HCT116 (cell line): ENCODE data around the gene LSAMP. TPM values are rescaled to one million over a fixed set of nuclear protein-coding genes. Genes with fewer than 3 reads are reported as not detected.

Experiments
- ATAC-seq: fragments of 200-7000 bp; cut with Tn5 transposase; 2 replicates; pipeline ENCODE4 v1.9.1; 2020; ENCODE audit warnings: mild to moderate bottlenecking, moderate library complexity
- BruUV-seq: library from RNA; stranded (reverse); fragments of 400-500 nt; replicated peaks from 2 replicates; lab custom pipeline; 2021; lab: Mats Ljungman, UMichigan
- CTCF ChIA-PET: fragments of 300-600 bp; sonication (Branson Sonifier 250); formaldehyde crosslinking; loops from one replicate; lab custom pipeline; 2021; ENCODE audit warnings: antibody characterized with exemption; lab: Charles Lee
- POLR2A ChIA-PET: fragments of 300-600, 350-600 bp; sonication (Branson Sonifier 250); formaldehyde crosslinking; loops from one replicate; lab custom pipeline; 2021; ENCODE audit warnings: antibody characterized with exemption; lab: Charles Lee
- RAD21 ChIA-PET, 2 experiments: fragments of 300-600 bp; sonication (Branson Sonifier 250); formaldehyde crosslinking; loops; one replicate each; lab custom pipeline; 2023; ENCODE audit warnings: low total read pairs in 2 of 2; ENCODE audit not compliant: uncharacterized antibody in 2 of 2, unreplicated experiment in 2 of 2, low non-redundant PET in 1 of 2; lab: Charles Lee
- DNase-seq: peaks from one replicate; pipeline ENCODE4 v3.0.0-alpha.2; 2010; ENCODE audit warnings: low read depth, low spot score
- H2AFZ ChIP-seq: fragments of 200-600 bp; shearing (Covaris generic), sonication (generic); 2 replicates; pipeline ENCODE4 v1.6.1; 2017; ENCODE audit warnings: low read depth, mixed run types, mixed read lengths, antibody characterized with exemption, low read length; ENCODE audit not compliant: poor library complexity, severe bottlenecking
- H3K27ac ChIP-seq: 2 replicates; pipeline ENCODE4 v1.5.1; 2012; ENCODE audit warnings: low read depth, low read length
- H3K27me3 ChIP-seq: fragments of 200-600 bp; sonication (generic); 2 replicates; pipeline ENCODE4 v1.6.1; 2016; ENCODE audit warnings: mixed run types, low read length, mixed read lengths; ENCODE audit not compliant: insufficient read depth
- H3K36me3 ChIP-seq, 2 experiments: fragments of 200-500 bp in 1 of 2; fragments of 200-600 bp in 1 of 2; sonication (Bioruptor generic) in 1 of 2; sonication (generic) in 1 of 2; 2 replicates each; pipeline versions ENCODE4 v1.5.1 to v1.6.1; 2014 to 2016; ENCODE audit warnings: low read length in 2 of 2, inconsistent platforms in 1 of 2, mixed read lengths in 1 of 2, mixed run types in 1 of 2; ENCODE audit not compliant: insufficient read depth in 2 of 2, control insufficient read depth in 1 of 2
- H3K4me1 ChIP-seq, 2 experiments: fragments of 200-600 bp in 1 of 2; sonication (generic) in 1 of 2; 2 replicates each; pipeline versions ENCODE4 v1.5.1 to v1.6.1; 2012 to 2017; ENCODE audit warnings: low read length in 2 of 2, inconsistent platforms in 1 of 2, mild to moderate bottlenecking in 1 of 2, mixed read lengths in 1 of 2, mixed run types in 1 of 2, moderate library complexity in 1 of 2; ENCODE audit not compliant: insufficient read depth in 2 of 2, control insufficient read depth in 1 of 2
- H3K4me2 ChIP-seq: fragments of 200-600 bp; sonication (generic); 2 replicates; pipeline ENCODE4 v1.6.1; 2017; ENCODE audit warnings: mixed run types, low read length, mixed read lengths
- H3K4me3 ChIP-seq, 2 experiments: fragments of 200-600 bp in 1 of 2; sonication (generic) in 1 of 2; replicated peaks in 1 of 2; 2 replicates each; pipeline ENCODE4 v1.5.1; 2011 to 2016; ENCODE audit warnings: low read length in 2 of 2, control low read depth in 1 of 2, low read depth in 1 of 2, mild to moderate bottlenecking in 1 of 2, mixed read lengths in 1 of 2, mixed run types in 1 of 2
- H3K79me2 ChIP-seq: fragments of 200-600 bp; sonication (generic); 2 replicates; pipeline ENCODE4 v1.6.1; 2017; ENCODE audit warnings: mild to moderate bottlenecking, mixed run types, low read length, moderate library complexity, mixed read lengths; ENCODE audit not compliant: insufficient read depth
- H3K9ac ChIP-seq: fragments of 200-600 bp; sonication (generic); 2 replicates; pipeline ENCODE4 v1.6.1; 2016; ENCODE audit warnings: low read length, mixed read lengths
- H3K9me2 ChIP-seq: fragments of 200-600 bp; sonication (generic), shearing (Covaris generic); 2 replicates; pipeline ENCODE4 v1.6.1; 2017; ENCODE audit warnings: mixed run types, mild to moderate bottlenecking, moderate library complexity; ENCODE audit not compliant: insufficient read depth
- H3K9me3 ChIP-seq, 2 experiments: fragments of 200-500 bp in 1 of 2; fragments of 200-600 bp in 1 of 2; sonication (Bioruptor generic) in 1 of 2; sonication (generic) in 1 of 2; 2 replicates each; pipeline ENCODE4 v1.6.1; 2014 to 2017; ENCODE audit warnings: low read length in 2 of 2, mixed read lengths in 2 of 2, inconsistent platforms in 1 of 2, low read depth in 1 of 2, mild to moderate bottlenecking in 1 of 2, mixed run types in 1 of 2, moderate library complexity in 1 of 2; ENCODE audit not compliant: control insufficient read depth in 1 of 2, insufficient read depth in 1 of 2
- H4K20me1 ChIP-seq: fragments of 200-600 bp; sonication (generic), shearing (Covaris generic); 2 replicates; pipeline ENCODE4 v1.6.1; 2017; ENCODE audit warnings: mixed run types, mild to moderate bottlenecking, moderate library complexity; ENCODE audit not compliant: insufficient read depth
- EGR1 ChIP-seq: IDR thresholded peaks from 2 replicates; pipeline ENCODE4 v1.6.1; 2012; ENCODE audit warnings: low read depth
- ELF1 ChIP-seq: IDR thresholded peaks from 2 replicates; pipeline ENCODE4 v1.6.1; 2012; ENCODE audit warnings: low read depth, borderline replicate concordance
- EZH2 ChIP-seq: fragments of 200-600 bp; sonication (generic); IDR thresholded peaks from 2 replicates; pipeline ENCODE4 v1.6.1; 2017; ENCODE audit warnings: antibody characterized with exemption, mixed run types
- FOSL1 ChIP-seq: IDR thresholded peaks from 2 replicates; pipeline ENCODE4 v1.6.1; 2012; ENCODE audit warnings: low read depth
- POLR2A ChIP-seq: IDR thresholded peaks from 2 replicates; pipeline ENCODE4 v1.7.0; 2011; ENCODE audit warnings: borderline replicate concordance; ENCODE audit not compliant: insufficient read depth, insufficient read length; ENCODE audit errors: extremely low read depth
- POLR2AphosphoS5 ChIP-seq: IDR thresholded peaks from 2 replicates; pipeline ENCODE4 v1.6.1; 2011; ENCODE audit warnings: mild to moderate bottlenecking, low read depth, low read length, moderate library complexity
- SIN3A ChIP-seq: IDR thresholded peaks from 2 replicates; pipeline ENCODE4 v1.6.1; 2012; ENCODE audit warnings: low read depth
- SRF ChIP-seq: IDR thresholded peaks from 2 replicates; pipeline ENCODE4 v1.6.1; 2012; ENCODE audit warnings: low read depth
- TCF7L2 ChIP-seq: IDR thresholded peaks from 2 replicates; pipeline ENCODE4 v1.7.0; 2011; ENCODE audit warnings: borderline replicate concordance, inconsistent platforms; ENCODE audit not compliant: insufficient read depth, insufficient read length; ENCODE audit errors: extremely low read depth
- ZFX ChIP-seq: fragments of 450-650 bp; IDR thresholded peaks from 2 replicates; pipeline ENCODE4 v1.6.1; 2017
- intact Hi-C: fragments of 100-400 bp; cut with micrococcal nuclease; formaldehyde crosslinking; loops from 2 replicates; pipeline ENCODE4 v1.10.0; 2022
- total RNA-seq: library from RNA; stranded (reverse); gene quantifications from one replicate; pipeline ENCODE4 v1.2.1, GENCODE V29; 2021; ENCODE audit not compliant: unreplicated experiment
- TF ChIP-seq, protein P1 (sequence below), 3 experiments: fragments of 200-600 bp in 1 of 3; sonication (generic) in 1 of 3; IDR thresholded peaks in 2 of 3; conservative IDR thresholded peaks in 1 of 3; 2 replicates each; pipeline ENCODE4 v1.5.1; 2012 to 2017; ENCODE audit warnings: low read depth in 2 of 3, low read length in 2 of 3, antibody characterized with exemption in 1 of 3, borderline replicate concordance in 1 of 3, control low read depth in 1 of 3, mild to moderate bottlenecking in 1 of 3, mixed read lengths in 1 of 3, mixed run types in 1 of 3, moderate library complexity in 1 of 3; ENCODE audit not compliant: insufficient read depth in 1 of 3
- TF ChIP-seq, protein P2 (sequence below): IDR thresholded peaks from 2 replicates; pipeline ENCODE4 v1.6.1; 2012
- TF ChIP-seq, protein P3 (sequence below): IDR thresholded peaks from 2 replicates; pipeline ENCODE4 v1.6.1; 2011; ENCODE audit warnings: mild to moderate bottlenecking, low read length, moderate library complexity; ENCODE audit not compliant: insufficient replicate concordance; ENCODE audit errors: extremely low read depth

Gene LSAMP
- total RNA-seq, 1 experiment from 2014 or later, result 0.25 TPM

DNA sequence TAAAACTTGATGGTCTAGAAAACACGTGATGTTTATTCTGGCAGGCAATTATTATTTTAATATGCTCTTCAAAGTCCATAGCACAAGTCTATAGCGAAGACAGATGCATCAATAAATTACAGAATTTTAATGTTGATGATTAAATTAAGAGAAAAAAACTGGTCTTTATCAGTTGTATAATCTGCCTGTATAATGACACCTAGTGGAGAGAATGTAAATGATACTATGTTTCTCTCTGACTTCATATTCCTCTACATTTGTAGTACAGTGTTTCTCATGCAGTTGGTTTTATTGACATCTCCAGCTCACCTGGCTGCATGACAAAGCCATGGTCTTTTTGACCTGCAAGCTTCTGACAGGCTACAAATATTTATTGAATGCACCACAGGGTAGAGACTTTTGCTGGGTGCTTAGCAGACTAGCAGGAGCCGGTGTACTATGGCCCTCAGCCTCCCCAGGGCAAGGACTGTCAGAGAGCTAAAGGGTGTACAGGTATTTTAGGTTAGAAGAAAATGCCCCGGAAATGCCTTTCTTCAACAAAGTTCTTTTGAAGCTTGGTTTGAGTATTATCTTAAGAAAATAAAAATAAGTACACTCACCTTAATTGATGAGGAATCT lies 532.1 kb downstream of the LSAMP start:
- DNase-seq (no peak), ATAC-seq (peak; percentile 78)
- no peaks in the 10 kb centered on the region for H4K20me1 ChIP-seq
- TF ChIP-seq FOSL1, result no peak
- TF ChIP-seq, protein P1, sequence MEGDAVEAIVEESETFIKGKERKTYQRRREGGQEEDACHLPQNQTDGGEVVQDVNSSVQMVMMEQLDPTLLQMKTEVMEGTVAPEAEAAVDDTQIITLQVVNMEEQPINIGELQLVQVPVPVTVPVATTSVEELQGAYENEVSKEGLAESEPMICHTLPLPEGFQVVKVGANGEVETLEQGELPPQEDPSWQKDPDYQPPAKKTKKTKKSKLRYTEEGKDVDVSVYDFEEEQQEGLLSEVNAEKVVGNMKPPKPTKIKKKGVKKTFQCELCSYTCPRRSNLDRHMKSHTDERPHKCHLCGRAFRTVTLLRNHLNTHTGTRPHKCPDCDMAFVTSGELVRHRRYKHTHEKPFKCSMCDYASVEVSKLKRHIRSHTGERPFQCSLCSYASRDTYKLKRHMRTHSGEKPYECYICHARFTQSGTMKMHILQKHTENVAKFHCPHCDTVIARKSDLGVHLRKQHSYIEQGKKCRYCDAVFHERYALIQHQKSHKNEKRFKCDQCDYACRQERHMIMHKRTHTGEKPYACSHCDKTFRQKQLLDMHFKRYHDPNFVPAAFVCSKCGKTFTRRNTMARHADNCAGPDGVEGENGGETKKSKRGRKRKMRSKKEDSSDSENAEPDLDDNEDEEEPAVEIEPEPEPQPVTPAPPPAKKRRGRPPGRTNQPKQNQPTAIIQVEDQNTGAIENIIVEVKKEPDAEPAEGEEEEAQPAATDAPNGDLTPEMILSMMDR (IDR thresholded peaks at IDR 0.05 in 2 of 3, conservative IDR thresholded peaks at IDR 0.05 in 1 of 3; ENCODE audit: borderline replicate concordance in 1 of 3, insufficient read depth in 1 of 3, low read depth in 2 of 3, low read length in 2 of 3), result peak in 2 of 3 experiments; percentile 33 to 68; a peak in 3 of 6 replicates
- no peaks in the 10 kb centered on the region for H3K36me3 ChIP-seq
- intact Hi-C loops, result no loop called here
- H3K27me3 ChIP-seq, result peaks cover 19% of the 10 kb centered on the region
- no TSS peak for BruUV-seq
- no peaks in the 10 kb centered on the region for H3K79me2 ChIP-seq
- no peaks in the 10 kb centered on the region for H3K9me3 ChIP-seq
- H3K9me2 ChIP-seq, result no peaks in the 10 kb centered on the region
- H2AFZ ChIP-seq, result no peak overlapping the region
- ChIA-PET CTCF (no interaction called here), RAD21 (no interaction called here), POLR2A (no interaction called here)
- no peak overlapping the region for H3K9ac ChIP-seq
- no peak overlapping the region for H3K4me3 ChIP-seq
- H3K4me2 ChIP-seq, result no peak overlapping the region
- H3K27ac ChIP-seq, result no peak overlapping the region
- no peaks in the 10 kb centered on the region for H3K4me1 ChIP-seq

DNA sequence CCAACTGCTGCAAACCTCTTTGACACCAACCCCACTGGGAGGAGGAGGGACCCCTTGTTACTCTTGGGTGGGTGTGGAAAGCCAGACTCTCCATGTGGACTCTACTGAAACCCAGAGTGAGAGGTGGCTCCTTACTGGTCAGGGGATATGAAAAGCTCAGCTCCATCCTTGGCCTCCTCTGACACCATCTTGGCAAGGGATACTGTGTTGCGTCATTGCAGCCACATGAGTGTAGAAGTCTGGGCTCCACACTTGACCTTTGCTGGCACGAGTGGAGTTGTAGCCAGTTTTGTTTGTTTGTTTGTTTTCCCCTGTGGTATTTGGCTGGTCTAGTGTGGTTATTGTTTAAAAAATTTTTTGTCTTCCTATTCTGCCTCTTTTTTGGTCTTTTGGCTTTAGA lies 532.9 kb downstream of the LSAMP start:
- Histone ChIP-seq H3K4me3 (no peak overlapping the region), H3K9ac (no peak overlapping the region), H3K4me1 (no peaks in the 10 kb centered on the region), H3K27ac (no peak overlapping the region), H3K9me2 (no peaks in the 10 kb centered on the region), H3K79me2 (no peaks in the 10 kb centered on the region), H3K9me3 (no peaks in the 10 kb centered on the region), H3K4me2 (no peak overlapping the region), H2AFZ (no peak overlapping the region), H3K36me3 (no peaks in the 10 kb centered on the region), H4K20me1 (no peaks in the 10 kb centered on the region), H3K27me3 (peaks cover 21% of the 10 kb centered on the region)
- BruUV-seq, result no TSS peak
- POLR2A ChIA-PET, result no interaction called here
- RAD21 ChIA-PET, result no interaction called here
- ATAC-seq (no peak), DNase-seq (no peak)
- intact Hi-C loops, result no loop called here
- CTCF ChIA-PET, result no interaction called here
- TF ChIP-seq, protein P1 (IDR thresholded peaks at IDR 0.05 in 2 of 3, conservative IDR thresholded peaks at IDR 0.05 in 1 of 3; ENCODE audit: borderline replicate concordance in 1 of 3, insufficient read depth in 1 of 3, low read depth in 2 of 3, low read length in 2 of 3), result no peak
- TF ChIP-seq POLR2AphosphoS5, result no peak
- no peak for TF ChIP-seq FOSL1
- TF ChIP-seq, protein P2, sequence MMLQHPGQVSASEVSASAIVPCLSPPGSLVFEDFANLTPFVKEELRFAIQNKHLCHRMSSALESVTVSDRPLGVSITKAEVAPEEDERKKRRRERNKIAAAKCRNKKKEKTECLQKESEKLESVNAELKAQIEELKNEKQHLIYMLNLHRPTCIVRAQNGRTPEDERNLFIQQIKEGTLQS, result no peak
- TF ChIP-seq EZH2, result no peak
- TF ChIP-seq, protein P3, sequence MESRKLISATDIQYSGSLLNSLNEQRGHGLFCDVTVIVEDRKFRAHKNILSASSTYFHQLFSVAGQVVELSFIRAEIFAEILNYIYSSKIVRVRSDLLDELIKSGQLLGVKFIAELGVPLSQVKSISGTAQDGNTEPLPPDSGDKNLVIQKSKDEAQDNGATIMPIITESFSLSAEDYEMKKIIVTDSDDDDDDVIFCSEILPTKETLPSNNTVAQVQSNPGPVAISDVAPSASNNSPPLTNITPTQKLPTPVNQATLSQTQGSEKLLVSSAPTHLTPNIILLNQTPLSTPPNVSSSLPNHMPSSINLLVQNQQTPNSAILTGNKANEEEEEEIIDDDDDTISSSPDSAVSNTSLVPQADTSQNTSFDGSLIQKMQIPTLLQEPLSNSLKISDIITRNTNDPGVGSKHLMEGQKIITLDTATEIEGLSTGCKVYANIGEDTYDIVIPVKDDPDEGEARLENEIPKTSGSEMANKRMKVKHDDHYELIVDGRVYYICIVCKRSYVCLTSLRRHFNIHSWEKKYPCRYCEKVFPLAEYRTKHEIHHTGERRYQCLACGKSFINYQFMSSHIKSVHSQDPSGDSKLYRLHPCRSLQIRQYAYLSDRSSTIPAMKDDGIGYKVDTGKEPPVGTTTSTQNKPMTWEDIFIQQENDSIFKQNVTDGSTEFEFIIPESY, result no peak
- TF ChIP-seq ELF1, result no peak
- no peak for TF ChIP-seq POLR2A
- no peak for TF ChIP-seq TCF7L2
- no peak for TF ChIP-seq ZFX
- no peak for TF ChIP-seq EGR1
- no peak for TF ChIP-seq SRF
- no peak for TF ChIP-seq SIN3A
